ENCODE results near the gene ASXL2.

GRCh38 chr2:25697559-25698341, 180.5 kb downstream of the ASXL2 start:
- no peak for TF ChIP-seq CTCF (IDR thresholded peaks at IDR 0.05)
- no peak for TF ChIP-seq POLR2A (IDR thresholded peaks at IDR 0.05)

Data from body of pancreas (tissue), 4 donors.